ENCODE results near the gene ZFP36L1. TPM values are rescaled to one million over a fixed set of nuclear protein-coding genes. Genes with fewer than 3 reads are reported as not detected.

The ZFP36L1 gene
- total and polyA plus RNA-seq, 2 of the 13 experiments (the other 11 are each of a cell fraction or from before 2014, with no cell fraction given), result 7.4 to 10.2 TPM

- 0 out of 2 replicates have a peak, but pooled peaks have one; percentile 32 for TF ChIP-seq NR0B2 (CRISPR knock-in tag; IDR thresholded peaks at IDR 0.05)
- TF ChIP-seq ZNF530 (CRISPR knock-in tag; IDR thresholded peaks at IDR 0.05; ENCODE audit: low read depth), result no peak
- no peak for TF ChIP-seq TBP (CRISPR knock-in tag; IDR thresholded peaks at IDR 0.05)
- no peak for TF ChIP-seq MTA3 (CRISPR knock-in tag; IDR thresholded peaks at IDR 0.05)
- no peak for TF ChIP-seq PRPF4 (IDR thresholded peaks at IDR 0.05; ENCODE audit: low read depth, low read length, poor library complexity, severe bottlenecking)
- TF ChIP-seq ZNF652 (CRISPR knock-in tag; IDR thresholded peaks at IDR 0.05; ENCODE audit: borderline replicate concordance, low read depth), result 0 out of 2 replicates have a peak, but pooled peaks have one; percentile 42
- no peak for TF ChIP-seq ZNF839 (CRISPR knock-in tag; IDR thresholded peaks at IDR 0.05; ENCODE audit: borderline replicate concordance)
- TF ChIP-seq, protein P1, sequence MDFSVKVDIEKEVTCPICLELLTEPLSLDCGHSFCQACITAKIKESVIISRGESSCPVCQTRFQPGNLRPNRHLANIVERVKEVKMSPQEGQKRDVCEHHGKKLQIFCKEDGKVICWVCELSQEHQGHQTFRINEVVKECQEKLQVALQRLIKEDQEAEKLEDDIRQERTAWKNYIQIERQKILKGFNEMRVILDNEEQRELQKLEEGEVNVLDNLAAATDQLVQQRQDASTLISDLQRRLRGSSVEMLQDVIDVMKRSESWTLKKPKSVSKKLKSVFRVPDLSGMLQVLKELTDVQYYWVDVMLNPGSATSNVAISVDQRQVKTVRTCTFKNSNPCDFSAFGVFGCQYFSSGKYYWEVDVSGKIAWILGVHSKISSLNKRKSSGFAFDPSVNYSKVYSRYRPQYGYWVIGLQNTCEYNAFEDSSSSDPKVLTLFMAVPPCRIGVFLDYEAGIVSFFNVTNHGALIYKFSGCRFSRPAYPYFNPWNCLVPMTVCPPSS (IDR thresholded peaks at IDR 0.05), result no peak
- TF ChIP-seq ZNF790 (CRISPR knock-in tag; IDR thresholded peaks at IDR 0.05; ENCODE audit: borderline replicate concordance), result no peak
- no peak for TF ChIP-seq ZNF441 (CRISPR knock-in tag; IDR thresholded peaks at IDR 0.05; ENCODE audit: borderline replicate concordance)
- TF ChIP-seq EEA1 (CRISPR knock-in tag; IDR thresholded peaks at IDR 0.05; ENCODE audit: borderline replicate concordance), result no peak
- no peak for TF ChIP-seq TERF1 (CRISPR knock-in tag; IDR thresholded peaks at IDR 0.05)
- no peak for TF ChIP-seq ZNF776 (CRISPR knock-in tag; IDR thresholded peaks at IDR 0.05)
- TF ChIP-seq DNMT1 (CRISPR knock-in tag; IDR thresholded peaks at IDR 0.05), result no peak
- TF ChIP-seq ZNF136 (CRISPR knock-in tag; IDR thresholded peaks at IDR 0.05; ENCODE audit: low read depth), result 0 out of 2 replicates have a peak, but pooled peaks have one; percentile 8
- no peak for TF ChIP-seq NFATC3 (CRISPR knock-in tag; IDR thresholded peaks at IDR 0.05)
- no peak for TF ChIP-seq ZNF703 (CRISPR knock-in tag; IDR thresholded peaks at IDR 0.05; ENCODE audit: borderline replicate concordance)
- TF ChIP-seq NFE2L1 (CRISPR knock-in tag; IDR thresholded peaks at IDR 0.05; ENCODE audit: borderline replicate concordance), result no peak
- TF ChIP-seq, protein P2, sequence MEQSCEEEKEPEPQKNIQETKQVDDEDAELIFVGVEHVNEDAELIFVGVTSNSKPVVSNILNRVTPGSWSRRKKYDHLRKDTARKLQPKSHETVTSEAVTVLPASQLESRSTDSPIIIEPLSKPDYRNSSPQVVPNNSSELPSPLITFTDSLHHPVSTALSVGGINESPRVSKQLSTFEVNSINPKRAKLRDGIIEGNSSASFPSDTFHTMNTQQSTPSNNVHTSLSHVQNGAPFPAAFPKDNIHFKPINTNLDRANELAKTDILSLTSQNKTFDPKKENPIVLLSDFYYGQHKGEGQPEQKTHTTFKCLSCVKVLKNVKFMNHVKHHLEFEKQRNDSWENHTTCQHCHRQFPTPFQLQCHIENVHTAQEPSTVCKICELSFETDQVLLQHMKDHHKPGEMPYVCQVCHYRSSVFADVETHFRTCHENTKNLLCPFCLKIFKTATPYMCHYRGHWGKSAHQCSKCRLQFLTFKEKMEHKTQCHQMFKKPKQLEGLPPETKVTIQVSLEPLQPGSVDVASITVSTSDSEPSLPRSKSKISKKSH (CRISPR knock-in tag; IDR thresholded peaks at IDR 0.05; ENCODE audit: borderline replicate concordance), result no peak
- TF ChIP-seq NONO (IDR thresholded peaks at IDR 0.05), result no peak
- no peak for TF ChIP-seq NONO (CRISPR knock-in tag; conservative IDR thresholded peaks at IDR 0.05)
These were observed 7.1 kb downstream of the ZFP36L1 start (continued) for GRCh38 chr14:68785534-68786490.

Measured in HepG2 (cell line).